Activated B cell treated with CpG ODN at 0.5 μM for 24 hours (primary cell): ENCODE results near the gene EIPR1. TPM values are rescaled to one million over a fixed set of nuclear protein-coding genes. Genes with fewer than 3 reads are reported as not detected.
"Not testable (repeated sequence)": the region's sequence is repeated elsewhere in the genome, so short reads cannot be mapped to it uniquely, and the experiment has no call there.

Source experiments
- ATAC-seq: fragments of 200-7000 bp; cut with Tn5 transposase; one replicate; pipeline ENCODE4 v1.10.0; 2021; ENCODE audit warnings: low read depth, mild to moderate bottlenecking, moderate library complexity
- CTCF ChIA-PET: fragments of 350-600 bp; sonication (Branson Sonifier 250); formaldehyde crosslinking; loops from one replicate; lab custom pipeline; 2021; ENCODE audit warnings: antibody characterized with exemption; lab: Charles Lee
- POLR2A ChIA-PET: fragments of 350-600 bp; sonication (Branson Sonifier 250); formaldehyde crosslinking; loops from one replicate; lab custom pipeline; 2021; ENCODE audit warnings: antibody characterized with exemption; lab: Charles Lee
- DNase-seq: peaks from one replicate; pipeline ENCODE4 v3.0.0; 2022
- H3K27ac Mint-ChIP-seq: one replicate; pipeline ENCODE4 v1.8.0; 2020; ENCODE audit warnings: mixed read lengths
- H3K27me3 Mint-ChIP-seq: one replicate; pipeline ENCODE4 v1.8.0; 2021; ENCODE audit warnings: mixed read lengths
- H3K36me3 Mint-ChIP-seq: one replicate; pipeline ENCODE4 v1.8.0; 2021; ENCODE audit warnings: low read depth, mixed read lengths
- H3K4me1 Mint-ChIP-seq: one replicate; pipeline ENCODE4 v1.8.0; 2021; ENCODE audit warnings: mixed read lengths
- H3K4me3 Mint-ChIP-seq: one replicate; pipeline ENCODE4 v1.8.0; 2020; ENCODE audit warnings: mild to moderate bottlenecking, mixed read lengths
- H3K9me3 Mint-ChIP-seq: one replicate; pipeline ENCODE4 v1.8.0; 2020; ENCODE audit warnings: mixed read lengths
- intact Hi-C: fragments of 100-400 bp; cut with micrococcal nuclease; formaldehyde crosslinking; loops from one replicate; pipeline ENCODE4 v1.15.1; 2024
- total RNA-seq: library from RNA; stranded (reverse); gene quantifications from 2 replicates; pipeline ENCODE4 v1.2.3, GENCODE V29; 2022
- TF ChIP-seq, protein P1 (sequence below): fragments of 200-600 bp; IDR thresholded peaks from one replicate; pipeline ENCODE4 v1.8.0; 2022; ENCODE audit warnings: antibody characterized with exemption, mild to moderate bottlenecking

EIPR1 gene
- total RNA-seq, 1 donor from 2014 or later = 36.3 TPM

GRCh38 chr2:3289171-3289515, 88.5 kb downstream of the EIPR1 start:
- POLR2A ChIA-PET = no interaction called here
- H3K27me3 Mint-ChIP-seq = no peaks in the 10 kb centered on the region
- ATAC-seq (no peak), DNase-seq (no peak)
- CTCF ChIA-PET = no interaction called here
- TF ChIP-seq, protein P1, sequence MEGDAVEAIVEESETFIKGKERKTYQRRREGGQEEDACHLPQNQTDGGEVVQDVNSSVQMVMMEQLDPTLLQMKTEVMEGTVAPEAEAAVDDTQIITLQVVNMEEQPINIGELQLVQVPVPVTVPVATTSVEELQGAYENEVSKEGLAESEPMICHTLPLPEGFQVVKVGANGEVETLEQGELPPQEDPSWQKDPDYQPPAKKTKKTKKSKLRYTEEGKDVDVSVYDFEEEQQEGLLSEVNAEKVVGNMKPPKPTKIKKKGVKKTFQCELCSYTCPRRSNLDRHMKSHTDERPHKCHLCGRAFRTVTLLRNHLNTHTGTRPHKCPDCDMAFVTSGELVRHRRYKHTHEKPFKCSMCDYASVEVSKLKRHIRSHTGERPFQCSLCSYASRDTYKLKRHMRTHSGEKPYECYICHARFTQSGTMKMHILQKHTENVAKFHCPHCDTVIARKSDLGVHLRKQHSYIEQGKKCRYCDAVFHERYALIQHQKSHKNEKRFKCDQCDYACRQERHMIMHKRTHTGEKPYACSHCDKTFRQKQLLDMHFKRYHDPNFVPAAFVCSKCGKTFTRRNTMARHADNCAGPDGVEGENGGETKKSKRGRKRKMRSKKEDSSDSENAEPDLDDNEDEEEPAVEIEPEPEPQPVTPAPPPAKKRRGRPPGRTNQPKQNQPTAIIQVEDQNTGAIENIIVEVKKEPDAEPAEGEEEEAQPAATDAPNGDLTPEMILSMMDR = no peak
- intact Hi-C loops = no loop called here
- H3K36me3 Mint-ChIP-seq = peaks cover 17% of the 10 kb centered on the region
- no peak overlapping the region for H3K27ac Mint-ChIP-seq
- peaks cover 6% of the 10 kb centered on the region for H3K9me3 Mint-ChIP-seq
- H3K4me3 Mint-ChIP-seq = no peak overlapping the region
- no peaks in the 10 kb centered on the region for H3K4me1 Mint-ChIP-seq

- POLR2A ChIA-PET = no interaction called here
- H3K27ac Mint-ChIP-seq = no peak overlapping the region
- no peak for DNase-seq
These were observed 89.0 kb downstream of the EIPR1 start for GRCh38 chr2:3288470-3289170.

DNA sequence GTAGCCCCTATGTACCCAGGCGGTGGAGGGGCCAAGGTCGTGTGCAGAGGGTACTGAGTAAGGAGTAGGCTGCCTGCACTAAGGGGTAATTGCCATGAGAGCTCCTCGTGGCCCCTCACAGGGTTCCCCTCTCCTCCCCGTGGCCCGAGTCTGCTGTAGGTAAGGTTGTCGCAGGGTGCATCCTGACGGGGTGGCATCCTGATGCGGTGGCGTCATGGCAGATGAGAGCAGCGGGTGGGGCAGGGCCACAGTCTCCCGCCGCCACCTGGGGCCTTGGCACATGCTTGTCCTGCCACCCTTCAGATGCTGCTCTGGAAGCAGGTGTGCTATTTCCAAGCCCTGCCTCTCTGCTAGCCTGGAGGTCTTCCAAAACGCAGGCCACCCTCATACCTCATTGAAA, 89.7 kb downstream of the EIPR1 start:
- H3K9me3 Mint-ChIP-seq = peaks cover 6% of the 10 kb centered on the region
- H3K36me3 Mint-ChIP-seq = peaks cover 15% of the 10 kb centered on the region
- DNase-seq = no peak
- no peaks in the 10 kb centered on the region for H3K4me1 Mint-ChIP-seq
- TF ChIP-seq, protein P1 = no peak
- POLR2A ChIA-PET = no interaction called here
- ATAC-seq = no peak
- intact Hi-C loops = no loop called here
- no peak overlapping the region for H3K4me3 Mint-ChIP-seq
- CTCF ChIA-PET = no interaction called here
- H3K27ac Mint-ChIP-seq = no peak overlapping the region
- no peaks in the 10 kb centered on the region for H3K27me3 Mint-ChIP-seq

More at GRCh38 chr2:3288470-3289170, 89.0 kb downstream of the EIPR1 start:
- intact Hi-C loops = no loop called here
- CTCF ChIA-PET = no interaction called here
- H3K36me3 Mint-ChIP-seq = peaks cover 17% of the 10 kb centered on the region
- no peaks in the 10 kb centered on the region for H3K27me3 Mint-ChIP-seq
- no peaks in the 10 kb centered on the region for H3K4me1 Mint-ChIP-seq
- H3K9me3 Mint-ChIP-seq = peaks cover 6% of the 10 kb centered on the region
- no peak overlapping the region for H3K4me3 Mint-ChIP-seq
- TF ChIP-seq, protein P1 = no peak
- ATAC-seq = no peak

DNA sequence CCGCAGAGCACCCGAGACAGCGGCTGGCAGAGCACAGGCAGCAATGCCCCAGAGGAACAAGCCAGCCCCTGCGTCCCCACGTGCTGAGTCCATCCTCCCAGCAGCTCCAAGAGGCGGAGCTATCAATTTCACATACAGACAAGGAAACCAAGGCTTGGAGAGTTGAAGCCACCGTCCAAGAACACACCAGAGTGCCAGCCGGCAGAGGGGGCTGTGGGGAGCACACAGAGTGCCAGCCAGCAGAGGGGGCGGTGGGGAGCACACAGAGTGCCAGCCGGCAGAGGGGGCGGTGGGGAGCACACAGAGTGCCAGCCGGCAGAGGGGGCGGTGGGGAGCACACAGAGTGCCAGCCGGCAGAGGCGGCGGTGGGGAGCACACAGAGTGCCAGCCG, 91.0 kb downstream of the EIPR1 start:
- ATAC-seq, H3K27ac Mint-ChIP-seq, POLR2A ChIA-PET, DNase-seq, H3K4me1 Mint-ChIP-seq, H3K9me3 Mint-ChIP-seq, intact Hi-C loops, CTCF ChIA-PET, H3K27me3 Mint-ChIP-seq, H3K4me3 Mint-ChIP-seq: not testable (repeated sequence)
- H3K36me3 Mint-ChIP-seq = peaks cover 18% of the 10 kb centered on the region

- ChIA-PET CTCF (no interaction called here), POLR2A (no interaction called here)
- no peak overlapping the region for H3K27ac Mint-ChIP-seq
- H3K4me3 Mint-ChIP-seq = no peak overlapping the region
- peaks cover 23% of the 10 kb centered on the region for H3K36me3 Mint-ChIP-seq
- intact Hi-C loops = no loop called here
- no peak for ATAC-seq
- TF ChIP-seq, protein P1 = no peak
- H3K27me3 Mint-ChIP-seq = no peaks in the 10 kb centered on the region
- no peaks in the 10 kb centered on the region for H3K4me1 Mint-ChIP-seq
- peaks cover 6% of the 10 kb centered on the region for H3K9me3 Mint-ChIP-seq
- no peak for DNase-seq
These were observed 91.5 kb downstream of the EIPR1 start for GRCh38 chr2:3285901-3286645.
